Measurements from ENCODE around the gene MYO16.

MYO16 gene

GRCh38 chr13:108919036-108919907 lies 289.9 kb downstream of the MYO16 start:
- no peak overlapping the region for H3K27ac Mint-ChIP-seq
- no peaks in the 10 kb centered on the region for H3K36me3 Mint-ChIP-seq (ENCODE audit: low read depth)
- H3K4me1 Mint-ChIP-seq = peaks cover 16% of the 10 kb centered on the region

GRCh38 chr13:108920137-108920536 lies 290.7 kb downstream of the MYO16 start:
- no peak for TF ChIP-seq CTCF (IDR thresholded peaks at IDR 0.05)
- Mint-ChIP-seq H3K4me1 (peaks cover 13% of the 10 kb centered on the region), H3K9me3 (no peaks in the 10 kb centered on the region), H3K27ac (no peak overlapping the region), H3K36me3 (ENCODE audit: low read depth) (no peaks in the 10 kb centered on the region), H3K27me3 (ENCODE audit: low read depth, poor library complexity) (peaks cover 9% of the 10 kb centered on the region), H3K4me3 (no peak overlapping the region)
- no peak for DNase-seq

More at GRCh38 chr13:108919036-108919907, 289.9 kb downstream of the MYO16 start:
- no peaks in the 10 kb centered on the region for H3K9me3 Mint-ChIP-seq
- peaks cover 9% of the 10 kb centered on the region for H3K27me3 Mint-ChIP-seq (ENCODE audit: low read depth, poor library complexity)
- H3K4me3 Mint-ChIP-seq = no peak overlapping the region
- TF ChIP-seq CTCF (IDR thresholded peaks at IDR 0.05) = no peak
- no peak for DNase-seq

- Mint-ChIP-seq H3K4me1 (peaks cover 3% of the 10 kb centered on the region), H3K9me3 (no peaks in the 10 kb centered on the region), H3K36me3 (ENCODE audit: low read depth) (no peaks in the 10 kb centered on the region), H3K27me3 (ENCODE audit: low read depth, poor library complexity) (peaks cover 9% of the 10 kb centered on the region), H3K4me3 (no peak overlapping the region), H3K27ac (no peak overlapping the region)
- DNase-seq = no peak
- no peak for TF ChIP-seq CTCF (IDR thresholded peaks at IDR 0.05)
These were observed 291.8 kb downstream of the MYO16 start for GRCh38 chr13:108921238-108921637.

GRCh38 chr13:108922108-108922507 lies 292.7 kb downstream of the MYO16 start:
- no peak overlapping the region for H3K27ac Mint-ChIP-seq
- no peaks in the 10 kb centered on the region for H3K4me1 Mint-ChIP-seq
- no peak overlapping the region for H3K4me3 Mint-ChIP-seq
- peaks cover 9% of the 10 kb centered on the region for H3K27me3 Mint-ChIP-seq (ENCODE audit: low read depth, poor library complexity)
- no peaks in the 10 kb centered on the region for H3K36me3 Mint-ChIP-seq (ENCODE audit: low read depth)
- no peak for DNase-seq
- H3K9me3 Mint-ChIP-seq = no peaks in the 10 kb centered on the region
- TF ChIP-seq CTCF (IDR thresholded peaks at IDR 0.05) = no peak

GRCh38 chr13:108923386-108924047 lies 294.1 kb downstream of the MYO16 start:
- TF ChIP-seq CTCF (IDR thresholded peaks at IDR 0.05) = no peak
- Mint-ChIP-seq H3K9me3 (no peaks in the 10 kb centered on the region), H3K4me3 (no peak overlapping the region), H3K36me3 (ENCODE audit: low read depth) (no peaks in the 10 kb centered on the region), H3K27me3 (ENCODE audit: low read depth, poor library complexity) (peaks cover 9% of the 10 kb centered on the region), H3K4me1 (no peaks in the 10 kb centered on the region), H3K27ac (no peak overlapping the region)
- no peak for DNase-seq

All from nephron progenitor cell (in vitro differentiated cells).